ENCODE results near the gene FGD6.

FGD6 gene

DNA sequence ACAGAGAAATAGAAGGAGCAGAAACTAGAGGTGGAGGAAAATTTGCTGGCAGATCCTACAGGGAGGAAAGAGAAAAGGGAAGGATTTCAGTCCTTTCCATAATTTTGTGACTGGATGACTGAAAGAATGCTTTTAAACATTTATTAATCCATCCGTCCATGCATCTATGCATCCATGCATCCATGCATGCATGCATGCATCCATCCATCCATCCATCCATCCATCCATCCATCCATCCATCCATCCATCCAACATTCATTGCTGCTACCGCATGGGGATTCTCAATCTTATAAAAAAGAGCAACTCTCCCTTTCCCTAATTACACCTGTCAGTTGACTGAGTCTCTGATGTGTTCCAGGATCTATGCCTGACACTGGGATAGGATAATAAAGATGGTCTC lies 88.2 kb downstream of the FGD6 start:
- in situ Hi-C loops (cut with MboI; ENCODE audit: low sequenced_read_pairs, unreplicated experiment): no loop called here
- DNase-seq (ENCODE audit: low spot score): no peak
- TF ChIP-seq, protein P1, sequence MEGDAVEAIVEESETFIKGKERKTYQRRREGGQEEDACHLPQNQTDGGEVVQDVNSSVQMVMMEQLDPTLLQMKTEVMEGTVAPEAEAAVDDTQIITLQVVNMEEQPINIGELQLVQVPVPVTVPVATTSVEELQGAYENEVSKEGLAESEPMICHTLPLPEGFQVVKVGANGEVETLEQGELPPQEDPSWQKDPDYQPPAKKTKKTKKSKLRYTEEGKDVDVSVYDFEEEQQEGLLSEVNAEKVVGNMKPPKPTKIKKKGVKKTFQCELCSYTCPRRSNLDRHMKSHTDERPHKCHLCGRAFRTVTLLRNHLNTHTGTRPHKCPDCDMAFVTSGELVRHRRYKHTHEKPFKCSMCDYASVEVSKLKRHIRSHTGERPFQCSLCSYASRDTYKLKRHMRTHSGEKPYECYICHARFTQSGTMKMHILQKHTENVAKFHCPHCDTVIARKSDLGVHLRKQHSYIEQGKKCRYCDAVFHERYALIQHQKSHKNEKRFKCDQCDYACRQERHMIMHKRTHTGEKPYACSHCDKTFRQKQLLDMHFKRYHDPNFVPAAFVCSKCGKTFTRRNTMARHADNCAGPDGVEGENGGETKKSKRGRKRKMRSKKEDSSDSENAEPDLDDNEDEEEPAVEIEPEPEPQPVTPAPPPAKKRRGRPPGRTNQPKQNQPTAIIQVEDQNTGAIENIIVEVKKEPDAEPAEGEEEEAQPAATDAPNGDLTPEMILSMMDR (IDR thresholded peaks at IDR 0.05; ENCODE audit: borderline replicate concordance, control extremely low read depth, extremely low read depth, insufficient read depth, missing control alignments): no peak

DNA sequence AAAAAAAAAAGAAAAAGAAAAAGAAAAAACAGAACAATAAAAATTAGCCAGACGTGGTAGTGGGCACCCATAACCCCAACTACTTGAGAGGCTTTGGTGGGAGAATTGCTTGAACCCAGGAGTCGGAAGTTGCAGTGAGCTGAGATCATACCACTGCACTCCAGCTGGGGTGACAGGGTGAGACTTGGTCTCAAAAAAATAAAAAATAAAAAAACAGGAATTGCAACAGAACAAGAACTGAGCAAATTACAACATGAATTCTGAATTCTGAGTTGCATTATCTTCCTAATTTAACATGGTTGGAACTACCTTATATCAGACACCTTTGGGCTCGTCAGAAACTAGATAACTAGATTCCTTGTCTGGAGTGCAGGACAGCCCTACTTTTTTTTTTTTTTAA lies 90.5 kb downstream of the FGD6 start:
- in situ Hi-C loops (cut with MboI; ENCODE audit: low sequenced_read_pairs, unreplicated experiment): no loop called here
- no peak for DNase-seq (ENCODE audit: low spot score)
- TF ChIP-seq, protein P1 (IDR thresholded peaks at IDR 0.05; ENCODE audit: borderline replicate concordance, control extremely low read depth, extremely low read depth, insufficient read depth, missing control alignments): no peak

DNA sequence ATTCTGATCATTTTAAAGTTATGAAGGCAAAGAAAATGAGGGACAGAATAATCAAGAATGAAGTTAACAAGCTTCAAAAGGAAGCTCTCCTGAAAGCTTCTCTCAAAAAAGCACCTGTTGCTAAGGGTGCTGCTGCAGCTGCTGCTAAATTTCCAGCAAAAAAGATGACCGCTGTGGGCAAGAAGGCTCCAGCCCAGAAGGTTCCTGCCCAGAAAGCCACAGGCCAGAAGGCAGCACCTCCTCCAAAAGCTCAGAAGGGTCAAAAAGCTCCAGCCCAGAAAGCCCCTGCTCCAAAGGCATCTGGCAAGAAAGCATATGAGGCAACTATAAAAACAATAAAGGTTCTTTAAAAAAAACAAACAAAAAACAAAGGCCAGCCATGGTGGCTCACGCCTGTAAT lies 91.2 kb downstream of the FGD6 start:
- no peak for DNase-seq (ENCODE audit: low spot score)
- in situ Hi-C loops (cut with MboI; ENCODE audit: low sequenced_read_pairs, unreplicated experiment): no loop called here
- TF ChIP-seq, protein P1 (IDR thresholded peaks at IDR 0.05; ENCODE audit: borderline replicate concordance, control extremely low read depth, extremely low read depth, insufficient read depth, missing control alignments): no peak

DNA sequence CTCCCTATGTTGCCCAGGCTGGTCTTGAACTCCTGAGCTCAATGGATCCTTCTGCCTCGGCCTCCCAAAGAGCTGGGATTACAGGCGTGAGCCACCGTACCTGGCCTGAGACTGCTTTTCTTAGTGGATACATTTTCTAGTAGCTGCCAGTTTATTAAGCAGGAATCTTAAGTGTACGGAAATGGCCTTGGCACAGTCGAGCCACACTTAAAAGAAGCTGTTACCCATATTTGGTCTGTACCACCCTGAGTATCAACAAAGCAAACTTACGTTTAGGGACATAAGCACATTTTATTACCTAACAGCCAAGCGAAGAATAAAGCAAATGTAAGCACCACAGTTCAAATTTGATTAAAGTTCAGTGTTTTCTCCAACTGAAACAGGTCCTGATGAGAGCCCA lies 93.2 kb downstream of the FGD6 start:
- in situ Hi-C loops (cut with MboI; ENCODE audit: low sequenced_read_pairs, unreplicated experiment): no loop called here
- DNase-seq (ENCODE audit: low spot score): no peak

DNA sequence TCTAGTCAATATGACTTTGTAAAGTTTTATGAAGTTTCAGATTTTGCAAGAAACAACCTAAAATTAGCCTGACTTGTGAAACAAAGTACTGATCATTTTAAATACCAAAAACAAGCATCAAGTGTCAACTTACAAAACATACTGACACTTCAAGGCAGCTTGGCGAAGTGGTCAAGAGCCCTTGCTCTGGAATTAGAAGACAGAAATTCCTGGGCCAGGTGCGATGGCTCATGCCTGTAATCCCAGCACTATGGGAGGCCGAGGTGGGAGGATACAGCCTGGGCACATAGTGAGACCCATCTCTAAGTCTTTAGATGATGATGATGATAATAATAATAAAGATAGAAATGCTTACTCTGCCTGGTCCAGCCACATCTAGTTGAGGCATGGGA lies 98.5 kb downstream of the FGD6 start:
- no peak for DNase-seq (ENCODE audit: low spot score)
- TF ChIP-seq, protein P1 (IDR thresholded peaks at IDR 0.05; ENCODE audit: borderline replicate concordance, control extremely low read depth, extremely low read depth, insufficient read depth, missing control alignments): no peak
- in situ Hi-C loops (cut with MboI; ENCODE audit: low sequenced_read_pairs, unreplicated experiment): loop anchor here (10.0 kb wide), 1 partner anchor 416 kb away; no protein-coding TSS in a partner anchor

More for the DNA sequence above, 93.2 kb downstream of the FGD6 start:
- TF ChIP-seq, protein P1 (IDR thresholded peaks at IDR 0.05; ENCODE audit: borderline replicate concordance, control extremely low read depth, extremely low read depth, insufficient read depth, missing control alignments): no peak

DNA sequence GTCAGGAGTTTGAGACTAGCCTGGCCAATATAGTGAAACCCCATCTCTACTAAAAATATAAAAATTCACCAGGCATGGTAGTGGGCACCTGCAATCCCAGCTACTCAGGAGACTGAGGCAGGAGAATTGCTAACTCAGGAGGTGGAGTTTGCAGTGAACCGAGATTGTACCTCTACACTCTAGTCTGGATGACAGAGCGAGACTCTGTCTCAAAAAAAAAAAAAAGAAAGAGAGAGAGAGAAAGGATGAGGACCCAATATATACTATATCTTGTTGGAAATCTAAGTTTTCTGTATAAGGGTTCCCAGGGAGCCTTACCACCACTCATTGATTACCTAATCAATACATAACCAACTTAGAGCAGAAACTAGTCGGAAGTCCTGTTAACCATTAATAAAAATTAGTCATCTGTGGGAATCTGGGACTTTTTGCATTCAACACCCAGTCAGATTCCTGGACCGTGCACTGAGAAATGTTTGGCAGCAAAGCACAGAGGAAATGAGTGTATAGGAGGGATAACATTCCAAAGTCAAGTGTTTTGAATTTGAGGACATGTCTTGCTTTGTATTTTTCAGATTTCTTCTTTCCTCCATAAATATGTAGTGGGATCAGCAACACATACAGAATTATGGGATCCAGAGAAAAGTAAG lies 99.0 kb downstream of the FGD6 start:
- in situ Hi-C loops (cut with MboI; ENCODE audit: low sequenced_read_pairs, unreplicated experiment): loop anchor here (10.0 kb wide), 1 partner anchor 417 kb away; no protein-coding TSS in a partner anchor
- TF ChIP-seq, protein P1 (IDR thresholded peaks at IDR 0.05; ENCODE audit: borderline replicate concordance, control extremely low read depth, extremely low read depth, insufficient read depth, missing control alignments): no peak
- no peak for DNase-seq (ENCODE audit: low spot score)
